Gastrocnemius medialis (tissue), 4 donors: ENCODE results near the gene PARP15.

ENCODE experiments used
- CTCF ChIP-seq, 5 experiments: fragments of 450-650 bp in 3 of 5; fragments of 200-600 bp in 2 of 5; sonication (generic) in 2 of 5; IDR thresholded peaks in 4 of 5; conservative IDR thresholded peaks in 1 of 5; 1 replicate in 4 of 5; 2 replicates in 1 of 5; pipeline ENCODE4 v1.5.1; 2016 to 2019; ENCODE audit warnings: antibody characterized with exemption in 5 of 5, mild to moderate bottlenecking in 3 of 5, moderate library complexity in 3 of 5
- POLR2A ChIP-seq, 2 donors: fragments of 450-650 bp; IDR thresholded peaks; one replicate each; pipeline ENCODE4 v1.6.1; 2017; ENCODE audit warnings: antibody characterized with exemption in 2 of 2, mild to moderate bottlenecking in 2 of 2, moderate library complexity in 2 of 2

- no peak for TF ChIP-seq CTCF (IDR thresholded peaks at IDR 0.05 in 4 of 5, conservative IDR thresholded peaks at IDR 0.05 in 1 of 5)
- TF ChIP-seq POLR2A (IDR thresholded peaks at IDR 0.05) = no peak
Measured at GRCh38 chr3:122582390-122582789, 4.9 kb downstream of the PARP15 start.
